ENCODE data around the gene CALHM3.

Gene CALHM3

GRCh38 chr10:103481974-103482531 lies 3.0 kb upstream of the CALHM3 start:
- H3K4me1 ChIP-seq (ENCODE audit: control insufficient read depth, insufficient read depth, low read length) = peaks cover 9% of the 10 kb centered on the region
- H3K36me3 ChIP-seq (ENCODE audit: control insufficient read depth, insufficient read depth, low read length) = no peaks in the 10 kb centered on the region
- H3K9me3 ChIP-seq (ENCODE audit: control insufficient read depth, low read length) = no peaks in the 10 kb centered on the region
- no peaks in the 10 kb centered on the region for H3K27me3 ChIP-seq (ENCODE audit: control insufficient read depth, insufficient read depth, low read length)
- H3K4me3 ChIP-seq (ENCODE audit: low read length) = no peak overlapping the region
- no peak overlapping the region for H3K9ac ChIP-seq (ENCODE audit: low read length)

- Histone ChIP-seq H3K36me3 (ENCODE audit: control insufficient read depth, insufficient read depth, low read length) (no peaks in the 10 kb centered on the region), H3K9ac (ENCODE audit: low read length) (no peak overlapping the region), H3K4me3 (ENCODE audit: low read length) (no peak overlapping the region), H3K27me3 (ENCODE audit: control insufficient read depth, insufficient read depth, low read length) (no peaks in the 10 kb centered on the region), H3K4me1 (ENCODE audit: control insufficient read depth, insufficient read depth, low read length) (peaks cover 9% of the 10 kb centered on the region), H3K9me3 (ENCODE audit: control insufficient read depth, low read length) (no peaks in the 10 kb centered on the region)
Observed at GRCh38 chr10:103480521-103480920, 1.5 kb upstream of the CALHM3 start.

- Histone ChIP-seq H3K4me3 (ENCODE audit: low read length) (no peak overlapping the region), H3K9ac (ENCODE audit: low read length) (no peak overlapping the region), H3K36me3 (ENCODE audit: control insufficient read depth, insufficient read depth, low read length) (no peaks in the 10 kb centered on the region), H3K27me3 (ENCODE audit: control insufficient read depth, insufficient read depth, low read length) (no peaks in the 10 kb centered on the region), H3K9me3 (ENCODE audit: control insufficient read depth, low read length) (no peaks in the 10 kb centered on the region), H3K4me1 (ENCODE audit: control insufficient read depth, insufficient read depth, low read length) (peaks cover 9% of the 10 kb centered on the region)
Observed at GRCh38 chr10:103478671-103479070, 369 bp downstream of the CALHM3 start.

GRCh38 chr10:103476046-103476768 lies 2.8 kb downstream of the CALHM3 start:
- Histone ChIP-seq H3K27me3 (ENCODE audit: control insufficient read depth, insufficient read depth, low read length) (no peaks in the 10 kb centered on the region), H3K36me3 (ENCODE audit: control insufficient read depth, insufficient read depth, low read length) (no peaks in the 10 kb centered on the region), H3K9ac (ENCODE audit: low read length) (no peak overlapping the region), H3K4me3 (ENCODE audit: low read length) (no peak overlapping the region), H3K4me1 (ENCODE audit: control insufficient read depth, insufficient read depth, low read length) (peaks cover 14% of the 10 kb centered on the region), H3K9me3 (ENCODE audit: control insufficient read depth, low read length) (no peaks in the 10 kb centered on the region)

- Histone ChIP-seq H3K4me1 (ENCODE audit: control insufficient read depth, insufficient read depth, low read length) (peaks cover 19% of the 10 kb centered on the region), H3K27me3 (ENCODE audit: control insufficient read depth, insufficient read depth, low read length) (no peaks in the 10 kb centered on the region), H3K9me3 (ENCODE audit: control insufficient read depth, low read length) (no peaks in the 10 kb centered on the region), H3K36me3 (ENCODE audit: control insufficient read depth, insufficient read depth, low read length) (no peaks in the 10 kb centered on the region), H3K9ac (ENCODE audit: low read length) (no peak overlapping the region), H3K4me3 (ENCODE audit: low read length) (no peak overlapping the region)
Observed at GRCh38 chr10:103475437-103475836, 3.6 kb downstream of the CALHM3 start.

- H3K9ac ChIP-seq (ENCODE audit: low read length) = no peak overlapping the region
- no peak overlapping the region for H3K4me3 ChIP-seq (ENCODE audit: low read length)
- no peaks in the 10 kb centered on the region for H3K9me3 ChIP-seq (ENCODE audit: control insufficient read depth, low read length)
- H3K36me3 ChIP-seq (ENCODE audit: control insufficient read depth, insufficient read depth, low read length) = no peaks in the 10 kb centered on the region
- H3K27me3 ChIP-seq (ENCODE audit: control insufficient read depth, insufficient read depth, low read length) = no peaks in the 10 kb centered on the region
- peaks cover 14% of the 10 kb centered on the region for H3K4me1 ChIP-seq (ENCODE audit: control insufficient read depth, insufficient read depth, low read length)
Observed at GRCh38 chr10:103474077-103474476, 5.0 kb downstream of the CALHM3 start.

GRCh38 chr10:103473261-103473671 lies 5.8 kb downstream of the CALHM3 start:
- no peaks in the 10 kb centered on the region for H3K36me3 ChIP-seq (ENCODE audit: control insufficient read depth, insufficient read depth, low read length)
- H3K9ac ChIP-seq (ENCODE audit: low read length) = no peak overlapping the region
- no peak overlapping the region for H3K4me3 ChIP-seq (ENCODE audit: low read length)
- peaks cover 10% of the 10 kb centered on the region for H3K4me1 ChIP-seq (ENCODE audit: control insufficient read depth, insufficient read depth, low read length)
- H3K27me3 ChIP-seq (ENCODE audit: control insufficient read depth, insufficient read depth, low read length) = no peaks in the 10 kb centered on the region
- no peaks in the 10 kb centered on the region for H3K9me3 ChIP-seq (ENCODE audit: control insufficient read depth, low read length)

GRCh38 chr10:103472005-103472404 lies 7.0 kb downstream of the CALHM3 start:
- Histone ChIP-seq H3K27me3 (ENCODE audit: control insufficient read depth, insufficient read depth, low read length) (no peaks in the 10 kb centered on the region), H3K4me3 (ENCODE audit: low read length) (no peak overlapping the region), H3K36me3 (ENCODE audit: control insufficient read depth, insufficient read depth, low read length) (no peaks in the 10 kb centered on the region), H3K9me3 (ENCODE audit: control insufficient read depth, low read length) (no peaks in the 10 kb centered on the region), H3K9ac (ENCODE audit: low read length) (no peak overlapping the region), H3K4me1 (ENCODE audit: control insufficient read depth, insufficient read depth, low read length) (peaks cover 10% of the 10 kb centered on the region)

GRCh38 chr10:103470761-103471653 lies 8.0 kb downstream of the CALHM3 start:
- Histone ChIP-seq H3K9me3 (ENCODE audit: control insufficient read depth, low read length) (no peaks in the 10 kb centered on the region), H3K27me3 (ENCODE audit: control insufficient read depth, insufficient read depth, low read length) (no peaks in the 10 kb centered on the region), H3K36me3 (ENCODE audit: control insufficient read depth, insufficient read depth, low read length) (no peaks in the 10 kb centered on the region), H3K9ac (ENCODE audit: low read length) (no peak overlapping the region), H3K4me1 (ENCODE audit: control insufficient read depth, insufficient read depth, low read length) (peaks cover 10% of the 10 kb centered on the region), H3K4me3 (ENCODE audit: low read length) (no peak overlapping the region)

- H3K36me3 ChIP-seq (ENCODE audit: control insufficient read depth, insufficient read depth, low read length) = no peaks in the 10 kb centered on the region
- no peak overlapping the region for H3K4me3 ChIP-seq (ENCODE audit: low read length)
- H3K9ac ChIP-seq (ENCODE audit: low read length) = no peak overlapping the region
- peaks cover 10% of the 10 kb centered on the region for H3K4me1 ChIP-seq (ENCODE audit: control insufficient read depth, insufficient read depth, low read length)
- H3K9me3 ChIP-seq (ENCODE audit: control insufficient read depth, low read length) = no peaks in the 10 kb centered on the region
- H3K27me3 ChIP-seq (ENCODE audit: control insufficient read depth, insufficient read depth, low read length) = no peaks in the 10 kb centered on the region
Observed at GRCh38 chr10:103469201-103469600, 9.8 kb downstream of the CALHM3 start.

- H3K4me3 ChIP-seq (ENCODE audit: low read length) = no peak overlapping the region
- no peak overlapping the region for H3K9ac ChIP-seq (ENCODE audit: low read length)
- H3K27me3 ChIP-seq (ENCODE audit: control insufficient read depth, insufficient read depth, low read length) = no peaks in the 10 kb centered on the region
- no peaks in the 10 kb centered on the region for H3K36me3 ChIP-seq (ENCODE audit: control insufficient read depth, insufficient read depth, low read length)
- peaks cover 10% of the 10 kb centered on the region for H3K4me1 ChIP-seq (ENCODE audit: control insufficient read depth, insufficient read depth, low read length)
- H3K9me3 ChIP-seq (ENCODE audit: control insufficient read depth, low read length) = no peaks in the 10 kb centered on the region
Observed at GRCh38 chr10:103467406-103467805, 11.6 kb downstream of the CALHM3 start.

- Histone ChIP-seq H3K27me3 (ENCODE audit: control insufficient read depth, insufficient read depth, low read length) (no peaks in the 10 kb centered on the region), H3K36me3 (ENCODE audit: control insufficient read depth, insufficient read depth, low read length) (no peaks in the 10 kb centered on the region), H3K9ac (ENCODE audit: low read length) (no peak overlapping the region), H3K9me3 (ENCODE audit: control insufficient read depth, low read length) (no peaks in the 10 kb centered on the region), H3K4me1 (ENCODE audit: control insufficient read depth, insufficient read depth, low read length) (peaks cover 7% of the 10 kb centered on the region), H3K4me3 (ENCODE audit: low read length) (no peak overlapping the region)
Observed at GRCh38 chr10:103466734-103467133, 12.3 kb downstream of the CALHM3 start.
